Measurements from ENCODE around the gene PRKACB.
A peak's percentile ranks its signal among the peaks of the same experiment; 100 is the strongest.
"Not testable (repeated sequence)": the region's sequence is repeated elsewhere in the genome, so short reads cannot be mapped to it uniquely, and the experiment has no call there.

The PRKACB gene

DNA sequence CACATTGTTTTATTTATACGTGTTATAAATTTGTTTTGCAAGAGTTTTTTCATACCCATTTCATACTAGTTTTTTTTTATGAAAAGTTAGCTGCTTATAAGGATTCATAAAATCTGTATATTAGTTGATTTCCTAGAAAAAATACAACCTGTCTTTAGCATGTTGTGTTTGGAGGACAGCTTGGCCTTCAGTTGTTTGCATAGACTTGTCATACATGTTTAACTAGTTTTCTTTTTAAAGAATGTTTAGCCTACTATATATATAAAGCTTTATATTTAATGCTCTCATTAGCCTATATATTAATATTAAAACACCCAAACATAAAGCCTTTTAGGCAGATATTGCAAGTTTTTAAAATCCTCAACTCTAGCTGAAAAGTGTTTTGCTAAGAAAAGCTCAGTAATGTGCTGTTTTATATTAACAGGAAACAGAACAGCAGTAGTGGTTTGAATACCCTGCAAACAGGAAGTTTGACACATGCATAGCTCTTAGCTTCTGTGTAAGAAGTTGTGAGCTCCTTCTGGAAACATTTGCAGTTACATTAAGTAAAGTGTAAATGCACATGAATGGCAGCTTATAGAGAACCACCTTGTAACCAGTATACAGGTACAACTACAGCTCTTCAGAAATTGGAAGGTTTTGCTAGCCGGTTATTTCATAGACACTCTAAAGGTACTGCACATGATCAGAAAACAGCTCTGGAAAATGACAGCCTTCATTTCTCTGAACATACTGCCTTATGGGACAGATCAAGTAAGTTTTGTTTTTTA is at the start of gene PRKACB:
TSS of gene PRKACB (plus strand) at position 476 of the 770 bp plus-strand sequence. CDS start at position 567, 91 bp downstream.
- peak; percentile 63 for DNase-seq (ENCODE audit: low read depth)
- TF ChIP-seq, protein P1, sequence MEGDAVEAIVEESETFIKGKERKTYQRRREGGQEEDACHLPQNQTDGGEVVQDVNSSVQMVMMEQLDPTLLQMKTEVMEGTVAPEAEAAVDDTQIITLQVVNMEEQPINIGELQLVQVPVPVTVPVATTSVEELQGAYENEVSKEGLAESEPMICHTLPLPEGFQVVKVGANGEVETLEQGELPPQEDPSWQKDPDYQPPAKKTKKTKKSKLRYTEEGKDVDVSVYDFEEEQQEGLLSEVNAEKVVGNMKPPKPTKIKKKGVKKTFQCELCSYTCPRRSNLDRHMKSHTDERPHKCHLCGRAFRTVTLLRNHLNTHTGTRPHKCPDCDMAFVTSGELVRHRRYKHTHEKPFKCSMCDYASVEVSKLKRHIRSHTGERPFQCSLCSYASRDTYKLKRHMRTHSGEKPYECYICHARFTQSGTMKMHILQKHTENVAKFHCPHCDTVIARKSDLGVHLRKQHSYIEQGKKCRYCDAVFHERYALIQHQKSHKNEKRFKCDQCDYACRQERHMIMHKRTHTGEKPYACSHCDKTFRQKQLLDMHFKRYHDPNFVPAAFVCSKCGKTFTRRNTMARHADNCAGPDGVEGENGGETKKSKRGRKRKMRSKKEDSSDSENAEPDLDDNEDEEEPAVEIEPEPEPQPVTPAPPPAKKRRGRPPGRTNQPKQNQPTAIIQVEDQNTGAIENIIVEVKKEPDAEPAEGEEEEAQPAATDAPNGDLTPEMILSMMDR (IDR thresholded peaks at IDR 0.05; ENCODE audit: control insufficient read depth, extremely low read depth, insufficient read depth), result no peak
- peak within 1 kb of the TSS; percentile 62 for H3K4me3 ChIP-seq (ENCODE audit: low read depth, low read length)

DNA sequence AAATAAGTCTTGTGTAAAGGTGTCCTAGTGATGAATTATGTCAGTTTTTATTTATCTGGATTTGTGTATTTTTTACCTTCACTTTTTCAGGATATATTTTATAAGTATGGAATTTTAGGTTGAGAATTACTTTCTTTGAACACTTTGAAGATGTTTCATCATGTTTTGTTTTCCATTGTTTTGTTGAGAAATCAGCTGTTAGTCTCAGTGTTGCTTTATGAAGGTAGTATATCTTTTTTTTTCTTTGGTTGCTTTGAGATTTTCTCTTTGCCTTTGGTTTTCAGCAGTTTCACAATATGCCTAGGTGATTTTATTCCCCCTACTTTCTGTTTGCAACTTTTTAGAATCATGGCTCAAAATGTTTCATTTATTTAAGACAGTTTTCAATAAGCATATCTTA is 48.8 kb upstream of the PRKACB start:
- DNase-seq (ENCODE audit: low read depth), result no peak
- H3K4me3 ChIP-seq (ENCODE audit: low read depth, low read length), result no peak overlapping the region
- TF ChIP-seq, protein P1 (IDR thresholded peaks at IDR 0.05; ENCODE audit: control insufficient read depth, extremely low read depth, insufficient read depth), result no peak

DNA sequence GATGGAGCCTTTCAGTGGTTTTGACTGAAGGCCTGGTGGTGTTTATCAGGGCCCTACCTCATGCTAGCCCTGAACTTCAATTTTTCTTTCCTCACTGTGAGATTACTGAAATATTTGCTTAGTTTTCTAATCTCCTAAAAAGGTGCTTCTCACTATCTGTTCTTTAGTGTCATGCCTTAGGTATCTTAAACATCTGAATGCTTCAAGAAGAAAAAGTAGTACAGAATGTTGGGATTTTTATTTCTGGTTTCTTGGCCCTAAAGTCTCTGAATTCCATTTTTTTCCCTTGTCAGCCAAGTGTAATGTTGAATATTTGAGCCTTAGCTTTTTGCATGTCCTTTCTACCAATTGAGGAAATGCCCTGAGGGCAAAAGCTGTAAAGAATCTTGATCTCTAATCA is 47.9 kb upstream of the PRKACB start:
- TF ChIP-seq, protein P1 (IDR thresholded peaks at IDR 0.05; ENCODE audit: control insufficient read depth, extremely low read depth, insufficient read depth), result no peak
- no peak for DNase-seq (ENCODE audit: low read depth)

DNA sequence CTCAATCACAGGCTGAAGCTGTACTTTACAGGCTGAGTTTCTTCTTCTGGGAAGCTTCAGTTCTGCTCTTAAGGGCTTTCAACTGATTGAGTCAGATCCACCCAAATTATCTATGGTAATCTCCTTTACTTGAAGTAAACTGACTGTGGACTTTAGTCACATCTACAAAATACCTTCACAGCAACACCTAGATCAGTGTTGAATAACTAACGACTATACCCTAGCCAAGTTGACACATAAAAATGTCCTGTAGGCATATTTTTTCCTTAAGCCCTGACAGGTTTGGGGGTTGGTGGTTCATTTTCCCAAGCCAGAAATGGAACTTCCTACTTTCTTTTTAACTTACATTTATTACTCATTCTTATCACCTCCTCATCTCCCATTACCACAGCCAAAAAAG is 42.9 kb upstream of the PRKACB start:
- H3K4me3 ChIP-seq (ENCODE audit: low read depth, low read length), result no peak overlapping the region
- TF ChIP-seq, protein P1 (IDR thresholded peaks at IDR 0.05; ENCODE audit: control insufficient read depth, extremely low read depth, insufficient read depth), result no peak
- DNase-seq (ENCODE audit: low read depth), result no peak

More for the DNA sequence above, 47.9 kb upstream of the PRKACB start:
- H3K4me3 ChIP-seq (ENCODE audit: low read depth, low read length), result no peak overlapping the region

DNA sequence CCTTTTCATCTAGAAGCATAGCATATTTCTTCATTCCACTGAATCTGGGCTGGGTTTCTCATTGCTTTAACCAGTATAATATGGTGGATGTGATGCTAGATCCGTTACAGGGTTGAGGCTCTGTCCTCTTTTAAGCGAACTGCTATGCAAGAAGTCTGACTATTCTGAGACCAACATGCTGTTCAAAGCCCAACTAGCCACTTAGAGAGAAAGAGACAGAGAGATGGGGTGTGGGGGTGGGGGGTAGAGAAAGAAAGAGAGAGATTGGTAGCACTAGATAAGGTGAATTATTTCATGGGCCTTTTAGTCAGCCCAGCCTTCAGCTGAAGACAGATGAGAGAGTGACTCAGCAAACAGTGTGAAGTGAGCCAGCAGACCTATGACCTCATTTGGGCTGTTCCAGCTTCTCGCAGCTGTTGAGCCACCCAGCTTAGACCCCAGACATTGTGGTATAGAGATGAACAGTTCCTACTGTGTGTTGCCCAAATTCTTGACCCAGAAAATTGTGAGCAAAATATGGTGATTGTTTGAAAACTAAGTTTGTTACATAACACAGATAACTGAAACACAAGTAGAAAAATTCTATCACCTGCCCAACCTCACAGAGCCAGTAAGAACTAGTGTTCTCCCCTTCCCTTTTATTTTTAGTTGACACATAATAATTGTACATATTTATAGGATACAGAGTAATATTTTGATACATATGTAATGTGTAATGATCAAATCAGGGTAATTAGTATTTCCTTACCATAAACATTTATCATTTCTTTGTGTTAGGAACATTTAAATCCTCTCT is 40.7 kb upstream of the PRKACB start:
- DNase-seq (ENCODE audit: low read depth), result peak; percentile 14
- H3K4me3 ChIP-seq (ENCODE audit: low read depth, low read length), result no peak overlapping the region
- TF ChIP-seq, protein P1 (IDR thresholded peaks at IDR 0.05; ENCODE audit: control insufficient read depth, extremely low read depth, insufficient read depth), result no peak

DNA sequence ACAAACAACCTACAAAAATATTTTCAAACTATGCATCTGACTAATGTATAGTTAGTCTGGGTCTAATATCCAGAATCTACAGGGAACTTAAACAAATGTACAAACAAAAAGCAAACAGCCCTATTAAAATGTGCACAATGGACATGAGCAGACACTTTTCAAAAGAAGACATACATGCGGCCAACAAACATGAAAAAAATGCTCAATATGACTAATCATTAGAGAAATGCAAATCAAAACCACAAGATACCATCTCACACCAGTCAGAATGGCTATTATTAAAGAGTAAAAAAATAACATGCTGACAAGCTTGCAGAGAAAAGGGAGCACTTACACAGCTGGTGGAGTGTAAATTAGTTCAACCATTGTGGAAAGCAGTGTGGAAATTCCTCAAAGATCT is 36.5 kb upstream of the PRKACB start:
- DNase-seq (ENCODE audit: low read depth); H3K4me3 ChIP-seq (ENCODE audit: low read depth, low read length): not testable (repeated sequence)

DNA sequence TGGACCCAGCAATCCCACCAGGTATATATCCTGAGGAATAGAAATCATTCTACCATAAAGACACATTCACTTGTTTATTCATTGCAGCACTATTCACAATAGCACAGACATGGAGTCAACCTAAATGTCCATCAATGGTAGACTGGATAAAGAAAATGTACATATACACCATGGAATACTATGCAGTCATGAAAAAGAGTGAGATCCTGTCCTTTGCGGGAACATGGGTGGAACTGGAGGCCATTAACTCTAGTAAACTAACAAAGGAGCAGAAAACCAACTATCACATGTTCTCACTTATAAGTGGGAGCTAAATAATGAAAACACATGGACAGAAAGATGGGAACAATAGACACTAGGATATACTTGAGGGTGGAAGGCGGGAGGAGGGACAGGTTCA is 36.1 kb upstream of the PRKACB start:
- no peak for DNase-seq (ENCODE audit: low read depth)
- TF ChIP-seq, protein P1 (IDR thresholded peaks at IDR 0.05; ENCODE audit: control insufficient read depth, extremely low read depth, insufficient read depth), result no peak
- H3K4me3 ChIP-seq (ENCODE audit: low read depth, low read length), result no peak overlapping the region

Data from LNCaP clone FGC (cell line).